IMR-90 (cell line): ENCODE results near the gene PCSK2.

Experiments
- BHLHE40 ChIP-seq: fragments of 150-350 bp; IDR thresholded peaks from 2 replicates; pipeline ENCODE4 v1.6.1; 2016; ENCODE audit warnings: mild to moderate bottlenecking, low read depth, low read length
- CEBPB ChIP-seq: IDR thresholded peaks from 2 replicates; pipeline ENCODE4 v1.6.1; 2012; ENCODE audit warnings: low read depth, low read length, improper control_type of control experiment
- CHD1 ChIP-seq: IDR thresholded peaks from 2 replicates; pipeline ENCODE4 v1.6.1; 2012; ENCODE audit warnings: low read depth, low read length, improper control_type of control experiment
- FOS ChIP-seq: fragments of 150-350 bp; IDR thresholded peaks from 2 replicates; pipeline ENCODE4 v1.6.1; 2016; ENCODE audit warnings: low read depth, low read length
- MAFK ChIP-seq: IDR thresholded peaks from 2 replicates; pipeline ENCODE4 v1.6.1; 2012; ENCODE audit warnings: low read depth, low read length, improper control_type of control experiment
- MXI1 ChIP-seq: IDR thresholded peaks from 2 replicates; pipeline ENCODE4 v1.6.1; 2012; ENCODE audit warnings: low read depth, mild to moderate bottlenecking, low read length, moderate library complexity, borderline replicate concordance
- NFE2L2 ChIP-seq: fragments of 150-350 bp; IDR thresholded peaks from 2 replicates; pipeline ENCODE4 v1.6.1; 2016; ENCODE audit warnings: low read depth, mild to moderate bottlenecking, low read length
- POLR2A ChIP-seq: IDR thresholded peaks from 2 replicates; pipeline ENCODE4 v1.6.1; 2012; ENCODE audit warnings: mild to moderate bottlenecking, low read depth, low read length
- RAD21 ChIP-seq: IDR thresholded peaks from 2 replicates; pipeline ENCODE4 v1.6.1; 2012; ENCODE audit warnings: low read length, improper control_type of control experiment
- RCOR1 ChIP-seq: IDR thresholded peaks from 2 replicates; pipeline ENCODE4 v1.6.1; 2012; ENCODE audit warnings: mild to moderate bottlenecking, low read length, improper control_type of control experiment; ENCODE audit not compliant: insufficient replicate concordance
- RFX5 ChIP-seq: IDR thresholded peaks from 2 replicates; pipeline ENCODE4 v1.8.0; 2012; ENCODE audit warnings: low read depth, mild to moderate bottlenecking, low read length, moderate library complexity
- SMC3 ChIP-seq: fragments of 150-350 bp; IDR thresholded peaks from 2 replicates; pipeline ENCODE4 v1.6.1; 2016; ENCODE audit warnings: low read depth, mild to moderate bottlenecking, antibody characterized with exemption, low read length, moderate library complexity
- TF ChIP-seq, protein P1 (sequence below): conservative IDR thresholded peaks from 2 replicates; pipeline ENCODE4 v1.5.1; 2012; ENCODE audit warnings: mild to moderate bottlenecking, low read depth, low read length, improper control_type of control experiment
- TF ChIP-seq, protein P2 (sequence below): fragments of 150-350 bp; IDR thresholded peaks from 2 replicates; pipeline ENCODE4 v1.6.1; 2017; ENCODE audit warnings: mild to moderate bottlenecking, antibody characterized with exemption, low read length, low read depth

DNA sequence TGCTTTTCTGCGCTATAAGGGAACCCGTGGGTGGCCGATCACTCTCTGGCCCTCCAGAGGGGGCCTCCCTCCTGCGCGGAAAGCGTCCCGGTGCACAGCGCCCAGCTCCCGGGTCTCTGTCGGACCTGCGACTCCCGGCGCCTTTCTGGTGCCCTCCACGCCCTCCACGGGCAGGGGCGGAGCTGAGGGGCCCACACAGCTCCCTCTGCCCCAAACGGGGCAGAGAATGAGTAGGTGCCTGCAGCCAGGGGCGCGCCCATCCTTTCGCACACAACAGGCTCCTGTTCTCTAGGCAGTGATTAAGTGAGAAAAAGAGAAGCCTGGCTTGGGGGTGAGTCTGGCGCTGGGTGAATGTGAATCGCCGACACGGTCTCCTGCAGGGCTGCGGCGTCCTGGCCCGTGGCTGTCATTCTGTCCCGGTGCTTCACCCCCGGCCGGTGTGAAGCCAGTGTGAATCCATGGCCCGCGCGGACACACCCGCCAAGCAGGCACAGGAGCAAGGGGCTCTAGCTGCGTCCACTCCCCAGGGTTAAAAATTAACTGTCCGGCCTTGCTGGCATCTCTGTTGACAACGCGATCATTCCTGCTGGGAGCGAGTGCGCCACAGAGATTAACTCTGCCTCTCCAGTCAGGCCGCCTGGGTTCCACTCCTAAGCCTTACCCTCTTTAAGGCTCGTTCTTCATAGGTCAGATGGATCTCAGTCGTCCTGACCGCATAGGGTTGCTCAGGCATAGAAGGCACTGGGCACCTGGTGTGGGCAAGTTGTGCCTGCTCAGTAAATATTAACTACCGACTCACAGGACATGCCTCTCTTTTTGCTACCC, 88.8 kb downstream of the PCSK2 start:
- TF ChIP-seq, protein P1, sequence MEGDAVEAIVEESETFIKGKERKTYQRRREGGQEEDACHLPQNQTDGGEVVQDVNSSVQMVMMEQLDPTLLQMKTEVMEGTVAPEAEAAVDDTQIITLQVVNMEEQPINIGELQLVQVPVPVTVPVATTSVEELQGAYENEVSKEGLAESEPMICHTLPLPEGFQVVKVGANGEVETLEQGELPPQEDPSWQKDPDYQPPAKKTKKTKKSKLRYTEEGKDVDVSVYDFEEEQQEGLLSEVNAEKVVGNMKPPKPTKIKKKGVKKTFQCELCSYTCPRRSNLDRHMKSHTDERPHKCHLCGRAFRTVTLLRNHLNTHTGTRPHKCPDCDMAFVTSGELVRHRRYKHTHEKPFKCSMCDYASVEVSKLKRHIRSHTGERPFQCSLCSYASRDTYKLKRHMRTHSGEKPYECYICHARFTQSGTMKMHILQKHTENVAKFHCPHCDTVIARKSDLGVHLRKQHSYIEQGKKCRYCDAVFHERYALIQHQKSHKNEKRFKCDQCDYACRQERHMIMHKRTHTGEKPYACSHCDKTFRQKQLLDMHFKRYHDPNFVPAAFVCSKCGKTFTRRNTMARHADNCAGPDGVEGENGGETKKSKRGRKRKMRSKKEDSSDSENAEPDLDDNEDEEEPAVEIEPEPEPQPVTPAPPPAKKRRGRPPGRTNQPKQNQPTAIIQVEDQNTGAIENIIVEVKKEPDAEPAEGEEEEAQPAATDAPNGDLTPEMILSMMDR = no peak
- TF ChIP-seq CEBPB = no peak
- no peak for TF ChIP-seq RCOR1
- TF ChIP-seq POLR2A = no peak
- no peak for TF ChIP-seq BHLHE40
- no peak for TF ChIP-seq RAD21
- TF ChIP-seq, protein P2, sequence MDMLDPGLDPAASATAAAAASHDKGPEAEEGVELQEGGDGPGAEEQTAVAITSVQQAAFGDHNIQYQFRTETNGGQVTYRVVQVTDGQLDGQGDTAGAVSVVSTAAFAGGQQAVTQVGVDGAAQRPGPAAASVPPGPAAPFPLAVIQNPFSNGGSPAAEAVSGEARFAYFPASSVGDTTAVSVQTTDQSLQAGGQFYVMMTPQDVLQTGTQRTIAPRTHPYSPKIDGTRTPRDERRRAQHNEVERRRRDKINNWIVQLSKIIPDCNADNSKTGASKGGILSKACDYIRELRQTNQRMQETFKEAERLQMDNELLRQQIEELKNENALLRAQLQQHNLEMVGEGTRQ = no peak
- no peak for TF ChIP-seq MAFK
- TF ChIP-seq SMC3 = no peak
- TF ChIP-seq FOS = no peak
- no peak for TF ChIP-seq MXI1
- no peak for TF ChIP-seq RFX5
- TF ChIP-seq NFE2L2 = no peak
- no peak for TF ChIP-seq CHD1
